Fibroblast of lung (primary cell): ENCODE results near the gene DMRTC1.
"Not testable (repeated sequence)": the region's sequence is repeated elsewhere in the genome, so short reads cannot be mapped to it uniquely, and the experiment has no call there.

Experiments
- EZH2 ChIP-seq: IDR thresholded peaks from 2 replicates; pipeline ENCODE4 v1.5.1; 2012; ENCODE audit warnings: low read length, control low read depth, mild to moderate bottlenecking; ENCODE audit errors: missing control alignments
- TF ChIP-seq, protein P1 (sequence below), 2 donors: IDR thresholded peaks in 1 of 2; conservative IDR thresholded peaks in 1 of 2; 1 replicate in 1 of 2; 2 replicates in 1 of 2; pipeline ENCODE4 v1.5.1; 2011 to 2012; ENCODE audit warnings: low read length in 2 of 2, control low read depth in 1 of 2, inconsistent platforms in 1 of 2, low read depth in 1 of 2, mild to moderate bottlenecking in 1 of 2

DNA sequence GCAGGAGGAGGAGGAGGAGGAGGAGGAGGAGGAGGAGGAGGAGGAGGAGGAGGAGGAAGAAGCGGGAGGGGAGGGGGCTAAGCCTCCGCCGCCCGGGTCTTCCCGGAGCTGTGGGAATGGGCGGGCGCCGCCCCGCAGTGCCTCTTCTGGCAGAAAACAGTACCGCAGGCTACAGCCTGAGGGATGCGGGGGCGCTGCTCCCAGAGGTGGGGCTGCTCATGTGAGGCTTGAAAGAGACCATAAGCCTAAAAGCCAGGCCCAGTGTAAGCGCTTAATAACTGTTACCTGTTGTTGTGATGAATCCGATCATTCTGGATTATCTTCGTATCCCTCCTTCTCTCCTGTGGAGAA, at the start of gene DMRTC1:
- TF ChIP-seq, protein P1, sequence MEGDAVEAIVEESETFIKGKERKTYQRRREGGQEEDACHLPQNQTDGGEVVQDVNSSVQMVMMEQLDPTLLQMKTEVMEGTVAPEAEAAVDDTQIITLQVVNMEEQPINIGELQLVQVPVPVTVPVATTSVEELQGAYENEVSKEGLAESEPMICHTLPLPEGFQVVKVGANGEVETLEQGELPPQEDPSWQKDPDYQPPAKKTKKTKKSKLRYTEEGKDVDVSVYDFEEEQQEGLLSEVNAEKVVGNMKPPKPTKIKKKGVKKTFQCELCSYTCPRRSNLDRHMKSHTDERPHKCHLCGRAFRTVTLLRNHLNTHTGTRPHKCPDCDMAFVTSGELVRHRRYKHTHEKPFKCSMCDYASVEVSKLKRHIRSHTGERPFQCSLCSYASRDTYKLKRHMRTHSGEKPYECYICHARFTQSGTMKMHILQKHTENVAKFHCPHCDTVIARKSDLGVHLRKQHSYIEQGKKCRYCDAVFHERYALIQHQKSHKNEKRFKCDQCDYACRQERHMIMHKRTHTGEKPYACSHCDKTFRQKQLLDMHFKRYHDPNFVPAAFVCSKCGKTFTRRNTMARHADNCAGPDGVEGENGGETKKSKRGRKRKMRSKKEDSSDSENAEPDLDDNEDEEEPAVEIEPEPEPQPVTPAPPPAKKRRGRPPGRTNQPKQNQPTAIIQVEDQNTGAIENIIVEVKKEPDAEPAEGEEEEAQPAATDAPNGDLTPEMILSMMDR (conservative IDR thresholded peaks at IDR 0.05 in 1 of 2, IDR thresholded peaks at IDR 0.05 in 1 of 2; ENCODE audit: low read depth in 1 of 2, low read length in 2 of 2): not testable (repeated sequence)
- not testable (repeated sequence) for TF ChIP-seq EZH2
